ENCODE measurements around the gene CCDC80. TPM values are rescaled to one million over a fixed set of nuclear protein-coding genes. Genes with fewer than 3 reads are reported as not detected.

CCDC80 gene
- total RNA-seq, 1 donor from 2014 or later, result 3.7 TPM

DNA sequence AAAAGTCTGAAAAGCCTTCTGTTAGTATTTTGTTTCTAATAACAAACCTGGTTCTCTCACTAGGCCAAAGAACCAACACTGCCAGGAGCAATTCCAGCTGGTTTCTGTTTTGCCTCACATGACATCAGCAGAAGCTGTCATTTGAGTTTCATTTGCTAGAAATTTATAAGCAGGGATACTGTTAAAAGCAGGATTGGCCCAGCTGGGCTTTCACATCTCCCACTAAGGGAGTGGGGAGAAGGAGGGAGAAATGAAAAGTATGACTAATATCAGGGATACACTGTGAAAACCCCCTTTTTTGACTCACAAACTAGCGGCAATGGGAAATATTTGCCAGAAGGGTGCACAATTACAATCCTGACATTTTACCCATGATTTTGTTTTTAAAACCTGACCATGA lies 5.3 kb downstream of the CCDC80 start:
- TF ChIP-seq, protein P1, sequence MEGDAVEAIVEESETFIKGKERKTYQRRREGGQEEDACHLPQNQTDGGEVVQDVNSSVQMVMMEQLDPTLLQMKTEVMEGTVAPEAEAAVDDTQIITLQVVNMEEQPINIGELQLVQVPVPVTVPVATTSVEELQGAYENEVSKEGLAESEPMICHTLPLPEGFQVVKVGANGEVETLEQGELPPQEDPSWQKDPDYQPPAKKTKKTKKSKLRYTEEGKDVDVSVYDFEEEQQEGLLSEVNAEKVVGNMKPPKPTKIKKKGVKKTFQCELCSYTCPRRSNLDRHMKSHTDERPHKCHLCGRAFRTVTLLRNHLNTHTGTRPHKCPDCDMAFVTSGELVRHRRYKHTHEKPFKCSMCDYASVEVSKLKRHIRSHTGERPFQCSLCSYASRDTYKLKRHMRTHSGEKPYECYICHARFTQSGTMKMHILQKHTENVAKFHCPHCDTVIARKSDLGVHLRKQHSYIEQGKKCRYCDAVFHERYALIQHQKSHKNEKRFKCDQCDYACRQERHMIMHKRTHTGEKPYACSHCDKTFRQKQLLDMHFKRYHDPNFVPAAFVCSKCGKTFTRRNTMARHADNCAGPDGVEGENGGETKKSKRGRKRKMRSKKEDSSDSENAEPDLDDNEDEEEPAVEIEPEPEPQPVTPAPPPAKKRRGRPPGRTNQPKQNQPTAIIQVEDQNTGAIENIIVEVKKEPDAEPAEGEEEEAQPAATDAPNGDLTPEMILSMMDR (IDR thresholded peaks at IDR 0.05; ENCODE audit: unreplicated experiment), result no peak
- H3K4me3 Mint-ChIP-seq (ENCODE audit: unreplicated experiment), result no peak overlapping the region
- H3K27ac Mint-ChIP-seq (ENCODE audit: unreplicated experiment), result no peak overlapping the region
- no peaks in the 10 kb centered on the region for H3K9me3 Mint-ChIP-seq (ENCODE audit: unreplicated experiment)
- no peak for DNase-seq (ENCODE audit: low spot score)
- H3K27me3 Mint-ChIP-seq (ENCODE audit: unreplicated experiment), result peaks cover 3% of the 10 kb centered on the region
- no peaks in the 10 kb centered on the region for H3K36me3 Mint-ChIP-seq (ENCODE audit: low read depth, unreplicated experiment)
- H3K4me1 Mint-ChIP-seq (ENCODE audit: unreplicated experiment), result peaks cover 12% of the 10 kb centered on the region

DNA sequence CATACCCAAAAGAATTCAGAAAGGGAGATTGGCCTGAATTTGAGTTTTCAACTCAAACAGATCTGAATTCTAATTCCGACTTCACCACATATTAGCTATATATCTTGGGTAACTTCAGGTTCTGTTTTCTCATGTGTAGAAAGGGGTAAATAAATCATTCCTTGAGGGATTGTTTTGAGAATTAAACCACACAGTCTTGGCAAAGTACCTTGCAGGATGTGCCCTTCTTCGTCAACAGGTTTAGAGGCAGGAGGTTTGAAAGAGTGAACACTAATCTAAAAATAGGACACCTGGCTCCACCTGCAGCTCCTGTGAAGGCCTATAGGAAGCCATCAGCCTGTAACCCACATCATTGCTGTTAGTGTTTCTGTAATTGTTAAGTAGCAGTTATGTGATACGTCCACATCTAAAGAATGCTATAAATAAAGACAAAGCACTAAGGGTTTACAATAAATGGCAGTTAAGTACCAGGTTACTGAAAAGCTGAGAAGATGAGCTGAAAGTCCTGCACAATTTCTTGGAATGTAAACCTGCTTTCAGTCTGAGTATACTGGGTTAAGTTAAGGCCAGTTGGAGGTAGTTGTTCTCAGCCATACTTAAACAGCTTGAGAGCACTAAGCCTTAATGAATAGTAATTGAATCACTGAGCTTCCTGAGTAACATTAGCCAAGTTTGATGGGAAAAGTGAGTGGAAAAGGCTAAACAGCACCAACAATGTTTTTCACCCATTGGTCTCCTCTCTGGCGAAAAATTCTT lies 6.0 kb downstream of the CCDC80 start:
- Mint-ChIP-seq H3K4me3 (ENCODE audit: unreplicated experiment) (no peak overlapping the region), H3K27me3 (ENCODE audit: unreplicated experiment) (peaks cover 3% of the 10 kb centered on the region), H3K27ac (ENCODE audit: unreplicated experiment) (no peak overlapping the region), H3K36me3 (ENCODE audit: low read depth, unreplicated experiment) (no peaks in the 10 kb centered on the region), H3K4me1 (ENCODE audit: unreplicated experiment) (peaks cover 14% of the 10 kb centered on the region), H3K9me3 (ENCODE audit: unreplicated experiment) (no peaks in the 10 kb centered on the region)
- no peak for DNase-seq (ENCODE audit: low spot score)
- TF ChIP-seq, protein P1 (IDR thresholded peaks at IDR 0.05; ENCODE audit: unreplicated experiment), result no peak

GRCh38 chr3:112633757-112634156 lies 7.2 kb downstream of the CCDC80 start:
- peaks cover 18% of the 10 kb centered on the region for H3K4me1 Mint-ChIP-seq (ENCODE audit: unreplicated experiment)
- H3K4me3 Mint-ChIP-seq (ENCODE audit: unreplicated experiment), result no peak overlapping the region
- H3K27ac Mint-ChIP-seq (ENCODE audit: unreplicated experiment), result no peak overlapping the region

GRCh38 chr3:112633191-112633590 lies 7.8 kb downstream of the CCDC80 start:
- Mint-ChIP-seq H3K27me3 (ENCODE audit: unreplicated experiment) (peaks cover 3% of the 10 kb centered on the region), H3K27ac (ENCODE audit: unreplicated experiment) (no peak overlapping the region), H3K4me1 (ENCODE audit: unreplicated experiment) (peaks cover 22% of the 10 kb centered on the region), H3K36me3 (ENCODE audit: low read depth, unreplicated experiment) (no peaks in the 10 kb centered on the region), H3K4me3 (ENCODE audit: unreplicated experiment) (no peak overlapping the region), H3K9me3 (ENCODE audit: unreplicated experiment) (no peaks in the 10 kb centered on the region)
- no peak for DNase-seq (ENCODE audit: low spot score)
- TF ChIP-seq, protein P1 (IDR thresholded peaks at IDR 0.05; ENCODE audit: unreplicated experiment), result no peak

More at GRCh38 chr3:112633757-112634156, 7.2 kb downstream of the CCDC80 start:
- TF ChIP-seq, protein P1 (IDR thresholded peaks at IDR 0.05; ENCODE audit: unreplicated experiment), result no peak
- H3K27me3 Mint-ChIP-seq (ENCODE audit: unreplicated experiment), result peaks cover 3% of the 10 kb centered on the region
- H3K36me3 Mint-ChIP-seq (ENCODE audit: low read depth, unreplicated experiment), result no peaks in the 10 kb centered on the region
- DNase-seq (ENCODE audit: low spot score), result no peak
- H3K9me3 Mint-ChIP-seq (ENCODE audit: unreplicated experiment), result no peaks in the 10 kb centered on the region

DNA sequence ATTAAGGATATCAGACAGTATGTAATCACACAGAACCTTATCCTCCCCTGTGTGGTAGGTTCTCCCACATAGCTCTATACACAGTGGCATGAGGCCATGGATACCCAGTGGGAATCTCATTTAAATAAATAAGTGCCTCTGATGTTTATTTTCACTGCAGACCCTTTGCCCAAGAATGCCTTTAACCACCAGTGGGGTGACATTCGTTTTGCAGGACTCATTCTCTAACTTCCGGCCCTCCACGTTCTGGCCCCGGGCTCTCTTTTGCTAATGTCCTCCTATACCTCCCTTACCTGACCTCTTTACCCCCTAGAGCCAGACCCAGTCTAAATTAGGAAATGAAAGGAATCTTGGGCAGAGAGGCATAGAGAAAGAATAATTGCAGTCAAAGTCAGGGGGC lies 8.3 kb downstream of the CCDC80 start:
- H3K4me1 Mint-ChIP-seq (ENCODE audit: unreplicated experiment), result peaks cover 27% of the 10 kb centered on the region
- H3K27me3 Mint-ChIP-seq (ENCODE audit: unreplicated experiment), result no peaks in the 10 kb centered on the region
- no peak overlapping the region for H3K27ac Mint-ChIP-seq (ENCODE audit: unreplicated experiment)
- H3K4me3 Mint-ChIP-seq (ENCODE audit: unreplicated experiment), result no peak overlapping the region
- DNase-seq (ENCODE audit: low spot score), result no peak
- no peaks in the 10 kb centered on the region for H3K36me3 Mint-ChIP-seq (ENCODE audit: low read depth, unreplicated experiment)
- TF ChIP-seq, protein P1 (IDR thresholded peaks at IDR 0.05; ENCODE audit: unreplicated experiment), result no peak
- no peaks in the 10 kb centered on the region for H3K9me3 Mint-ChIP-seq (ENCODE audit: unreplicated experiment)
